Omental fat pad (tissue), 4 donors: ENCODE results near the gene TECRL. TPM values are rescaled to one million over a fixed set of nuclear protein-coding genes. Genes with fewer than 3 reads are reported as not detected.

Experiments
- ATAC-seq: fragments of 150-250 bp; one replicate; pipeline ENCODE4 v1.9.1; 2016; ENCODE audit warnings: mild to moderate bottlenecking, moderate library complexity; ENCODE audit not compliant: low FRiP score
- DNase-seq: peaks from one replicate; pipeline ENCODE4 v3.0.0-alpha.2; 2019; ENCODE audit warnings: low spot score
- total RNA-seq, 4 donors: library from RNA; depleted of rRNA; stranded (reverse); fragments of >200 nt; gene quantifications; one replicate each; pipeline ENCODE4 v1.1.0, GENCODE V29; 2016
- TF ChIP-seq, protein P1 (sequence below), 3 donors: fragments of 450-650 bp; IDR thresholded peaks; one replicate each; pipeline ENCODE4 v1.5.1; 2016 to 2017; ENCODE audit warnings: antibody characterized with exemption in 3 of 3, mild to moderate bottlenecking in 3 of 3, moderate library complexity in 2 of 3

The TECRL gene
- total RNA-seq, 4 donors from 2014 or later: not detected

DNA sequence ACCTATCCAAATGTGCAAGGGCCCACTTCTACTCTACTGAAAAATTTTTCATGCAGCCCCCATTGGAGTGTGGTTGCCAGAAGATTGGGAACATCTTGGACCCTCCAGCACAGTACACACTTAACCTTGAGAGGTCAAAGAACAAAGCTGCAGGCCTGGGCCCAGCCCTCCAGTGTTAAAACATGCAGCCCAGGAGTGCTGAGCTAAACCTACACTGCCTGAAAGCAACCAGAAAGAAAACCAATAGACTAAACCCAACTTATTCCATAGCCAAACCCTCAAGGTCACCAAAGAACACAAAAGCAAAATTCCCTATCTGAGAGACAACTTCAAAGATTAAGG lies 47.9 kb downstream of the TECRL start:
- TF ChIP-seq, protein P1, sequence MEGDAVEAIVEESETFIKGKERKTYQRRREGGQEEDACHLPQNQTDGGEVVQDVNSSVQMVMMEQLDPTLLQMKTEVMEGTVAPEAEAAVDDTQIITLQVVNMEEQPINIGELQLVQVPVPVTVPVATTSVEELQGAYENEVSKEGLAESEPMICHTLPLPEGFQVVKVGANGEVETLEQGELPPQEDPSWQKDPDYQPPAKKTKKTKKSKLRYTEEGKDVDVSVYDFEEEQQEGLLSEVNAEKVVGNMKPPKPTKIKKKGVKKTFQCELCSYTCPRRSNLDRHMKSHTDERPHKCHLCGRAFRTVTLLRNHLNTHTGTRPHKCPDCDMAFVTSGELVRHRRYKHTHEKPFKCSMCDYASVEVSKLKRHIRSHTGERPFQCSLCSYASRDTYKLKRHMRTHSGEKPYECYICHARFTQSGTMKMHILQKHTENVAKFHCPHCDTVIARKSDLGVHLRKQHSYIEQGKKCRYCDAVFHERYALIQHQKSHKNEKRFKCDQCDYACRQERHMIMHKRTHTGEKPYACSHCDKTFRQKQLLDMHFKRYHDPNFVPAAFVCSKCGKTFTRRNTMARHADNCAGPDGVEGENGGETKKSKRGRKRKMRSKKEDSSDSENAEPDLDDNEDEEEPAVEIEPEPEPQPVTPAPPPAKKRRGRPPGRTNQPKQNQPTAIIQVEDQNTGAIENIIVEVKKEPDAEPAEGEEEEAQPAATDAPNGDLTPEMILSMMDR (IDR thresholded peaks at IDR 0.05): no peak
- ATAC-seq (no peak), DNase-seq (no peak)

DNA sequence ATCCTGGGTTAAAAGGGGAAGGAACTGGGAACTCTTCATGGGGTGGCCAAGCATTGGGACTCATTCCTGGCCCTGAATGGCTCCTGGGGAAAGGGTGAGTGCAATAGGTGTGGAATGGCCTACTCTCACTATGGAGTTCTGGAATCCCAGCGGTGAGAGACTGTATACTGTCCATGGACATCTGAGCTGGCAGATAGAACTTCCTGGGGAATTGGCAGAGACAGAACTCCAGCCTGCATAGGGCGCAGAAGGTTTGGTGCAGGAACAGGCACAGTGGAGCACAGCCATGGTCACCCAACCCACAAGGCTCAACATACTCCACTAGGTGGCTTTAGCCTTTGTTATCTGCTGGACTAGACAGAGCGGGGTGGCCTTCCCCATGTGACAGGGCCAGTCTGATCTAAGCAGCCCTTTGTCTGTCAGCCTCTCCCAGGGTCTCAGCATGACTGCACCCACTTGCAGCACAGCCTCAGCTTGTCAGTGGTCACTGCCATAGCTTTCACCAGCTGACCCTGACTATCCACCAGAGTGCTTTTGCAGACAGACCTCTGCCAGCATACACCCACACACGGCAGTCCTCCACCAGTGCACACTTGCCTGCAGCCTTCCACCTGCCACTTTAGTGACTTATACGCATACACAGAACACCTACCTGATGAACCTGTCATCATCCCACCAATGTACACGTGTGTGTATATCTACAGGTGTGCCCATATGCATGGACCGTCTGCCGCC lies 48.4 kb downstream of the TECRL start:
- ATAC-seq (no peak), DNase-seq (no peak)
- TF ChIP-seq, protein P1 (IDR thresholded peaks at IDR 0.05): no peak

DNA sequence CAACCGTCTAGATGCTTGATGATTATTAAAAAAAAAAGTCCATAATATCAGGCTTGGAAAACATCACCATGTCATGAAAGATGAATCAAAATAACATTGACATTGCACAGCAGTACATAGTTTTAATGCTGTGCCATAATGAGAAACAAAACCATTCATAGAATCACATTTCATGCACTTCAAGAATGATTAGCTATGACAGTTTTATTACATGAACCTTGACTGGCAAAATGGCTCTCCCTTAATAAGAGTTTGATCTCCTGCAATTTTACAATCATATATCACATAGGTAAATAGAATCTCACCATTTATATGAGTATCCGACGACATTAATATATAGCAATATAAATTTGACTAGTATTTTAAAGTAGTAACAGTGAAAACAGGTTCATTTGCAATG lies 49.8 kb downstream of the TECRL start:
- ATAC-seq (no peak), DNase-seq (no peak)
- TF ChIP-seq, protein P1 (IDR thresholded peaks at IDR 0.05): no peak

DNA sequence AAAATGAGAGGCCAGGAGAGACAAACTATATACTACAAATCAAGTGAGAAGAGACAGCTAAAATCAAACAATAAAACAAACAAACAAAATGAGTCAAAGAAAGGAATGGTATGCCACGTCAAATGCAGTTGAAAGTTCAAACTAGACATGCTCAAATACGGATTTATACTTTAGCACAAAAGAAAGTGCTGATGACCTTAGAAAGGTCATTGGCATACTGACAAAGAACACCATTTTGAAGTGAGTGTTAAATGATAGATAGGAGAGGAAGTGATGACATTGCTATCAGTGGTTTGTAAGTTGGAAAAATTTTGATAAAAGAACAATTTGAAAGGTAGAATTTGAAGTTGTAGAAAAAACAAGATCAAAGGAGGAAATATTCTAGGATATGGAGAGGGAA lies 55.3 kb downstream of the TECRL start:
- TF ChIP-seq, protein P1 (IDR thresholded peaks at IDR 0.05): no peak
- DNase-seq (no peak), ATAC-seq (no peak)

DNA sequence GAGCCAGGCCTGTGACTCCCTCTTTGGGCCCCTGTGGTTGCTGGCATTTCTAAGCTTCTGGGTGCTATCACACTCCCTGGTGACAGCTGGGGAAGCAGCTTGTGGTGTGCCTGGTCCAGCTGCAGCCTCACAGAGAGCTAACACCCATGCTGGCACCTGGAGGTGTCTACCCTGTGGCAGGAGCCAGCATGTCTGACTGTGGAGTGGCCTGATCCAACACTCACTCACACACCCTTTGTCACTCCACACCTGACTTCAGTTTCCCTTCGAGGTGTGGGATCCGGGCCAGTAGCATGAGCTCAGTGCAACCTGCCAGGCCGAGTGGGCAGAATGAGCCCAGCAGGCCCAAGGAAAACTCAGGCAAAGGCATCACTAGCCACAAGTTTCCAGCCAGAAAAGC lies 67.5 kb downstream of the TECRL start:
- ATAC-seq (no peak), DNase-seq (no peak)
- TF ChIP-seq, protein P1 (IDR thresholded peaks at IDR 0.05): no peak

DNA sequence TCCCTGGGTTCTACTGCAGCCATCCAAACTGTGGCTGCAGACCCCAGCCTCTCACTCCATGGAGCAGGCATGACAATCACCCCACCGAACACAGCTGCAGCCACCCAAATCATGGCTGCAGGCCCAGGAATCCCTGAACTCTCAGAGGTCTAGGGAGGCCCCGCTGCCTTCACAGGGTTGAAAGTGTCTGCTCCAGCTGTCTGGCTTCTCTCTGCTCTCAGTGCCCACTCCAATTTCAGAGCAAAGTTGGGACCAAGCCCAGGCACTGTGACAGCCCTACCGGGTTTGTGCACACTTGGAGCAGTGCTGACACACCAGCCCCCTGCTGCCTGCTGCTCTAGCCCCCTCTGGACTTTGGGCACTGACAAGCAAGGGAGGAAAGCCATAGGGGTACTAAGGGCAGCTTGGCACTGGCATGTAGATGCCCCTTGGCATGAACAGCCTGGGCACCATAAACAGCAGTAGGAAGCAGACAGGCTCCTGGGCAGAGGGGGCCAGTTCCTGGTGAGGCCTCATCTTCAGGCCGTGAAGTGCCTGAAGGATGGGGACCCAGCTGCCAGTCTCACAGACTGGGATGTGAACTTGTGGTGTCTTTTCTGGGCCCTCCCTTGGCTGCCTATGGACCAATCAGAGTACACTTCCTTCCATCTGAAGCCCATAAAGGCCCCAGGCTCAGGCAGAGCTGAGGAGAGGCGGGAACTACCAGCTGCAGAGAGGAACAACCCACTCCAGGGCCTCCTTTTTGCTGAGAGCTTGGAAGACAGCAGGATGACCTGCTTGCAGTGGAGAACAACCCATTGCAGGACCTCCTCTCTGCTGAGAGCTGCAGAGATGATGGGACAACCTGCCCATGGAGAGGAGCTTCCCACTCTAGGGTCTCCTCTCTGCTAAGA lies 68.8 kb downstream of the TECRL start:
- DNase-seq (no peak), ATAC-seq (no peak)
- TF ChIP-seq, protein P1 (IDR thresholded peaks at IDR 0.05): no peak
